Colonic mucosa (tissue), 4 donors: ENCODE measurements around the gene SYNGR1. TPM values are rescaled to one million over a fixed set of nuclear protein-coding genes. Genes with fewer than 3 reads are reported as not detected.

Source experiments
- DNase-seq: peaks from one replicate; pipeline ENCODE4 v3.0.0-alpha.2; 2020
- H3K27ac ChIP-seq: fragments of 200-600 bp; one replicate; pipeline ENCODE4 v1.8.0; 2021
- H3K27me3 ChIP-seq: fragments of 200-600 bp; one replicate; pipeline ENCODE4 v1.8.0; 2021
- H3K36me3 ChIP-seq: fragments of 200-600 bp; one replicate; pipeline ENCODE4 v1.8.0; 2021
- H3K4me1 ChIP-seq: fragments of 200-600 bp; one replicate; pipeline ENCODE4 v1.8.0; 2021; ENCODE audit warnings: mild to moderate bottlenecking
- H3K4me3 ChIP-seq: fragments of 200-600 bp; one replicate; pipeline ENCODE4 v1.8.0; 2021
- H3K9ac ChIP-seq, 2 donors: one replicate each; pipeline ENCODE4 v1.7.0; 2013; ENCODE audit warnings: control low read depth in 2 of 2, low read depth in 2 of 2, low read length in 2 of 2
- H3K9me3 ChIP-seq: fragments of 200-600 bp; one replicate; pipeline ENCODE4 v1.8.0; 2021
- CTCF ChIP-seq: fragments of 200-600 bp; IDR thresholded peaks from one replicate; pipeline ENCODE4 v1.8.0; 2022; ENCODE audit warnings: antibody characterized with exemption, mild to moderate bottlenecking
- intact Hi-C: fragments of 100-400 bp; cut with DNase I; formaldehyde crosslinking; loops from one replicate; pipeline ENCODE4 v1.14.1; 2022
- total RNA-seq, 2 donors: library from RNA; stranded (reverse); fragmentation: NEBNext Ultra II Directional in 1 of 2; extraction: Animal tissue kit (Norgen Biotek cat#: 25700) in 1 of 2; gene quantifications; one replicate each; pipeline ENCODE4 v1.2.1, GENCODE V29; 2021
- donor health status: healthy.
- donor health status: DM: no; HTN: no; CAD: no.
- donor health status: DM: no; HTN: no; CAD: no.

The SYNGR1 gene
- total RNA-seq, 2 donors from 2014 or later, result 1.8 to 4.3 TPM

DNA sequence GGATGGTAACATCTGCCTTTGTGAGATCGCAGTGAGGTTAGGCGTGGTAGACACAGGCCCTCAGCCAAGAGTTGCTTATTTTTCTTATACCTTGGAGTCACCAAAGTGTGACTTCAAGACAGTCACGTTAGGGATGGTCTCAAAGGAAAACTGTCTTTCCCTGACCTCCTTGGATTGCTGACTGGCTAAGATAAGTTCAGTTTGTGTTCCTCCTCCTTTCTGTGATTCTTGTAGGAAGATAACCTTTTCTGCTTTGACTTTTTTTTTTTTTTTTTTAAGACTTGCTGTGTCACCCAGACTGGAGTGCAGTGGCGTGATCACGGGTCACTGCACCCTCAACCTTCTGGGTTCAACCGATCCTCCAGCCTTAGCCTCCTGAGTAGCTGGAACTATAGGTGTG is 72.9 kb downstream of the SYNGR1 start:
- intact Hi-C loops, result no loop called here
- Histone ChIP-seq H3K27me3 (no peaks in the 10 kb centered on the region), H3K9ac (no peak overlapping the region), H3K27ac (no peak overlapping the region), H3K4me1 (no peaks in the 10 kb centered on the region), H3K36me3 (peaks cover 14% of the 10 kb centered on the region), H3K9me3 (no peaks in the 10 kb centered on the region), H3K4me3 (no peak overlapping the region)
- no peak for DNase-seq
- TF ChIP-seq CTCF, result no peak

- Histone ChIP-seq H3K4me1 (no peaks in the 10 kb centered on the region), H3K9me3 (no peaks in the 10 kb centered on the region), H3K4me3 (no peak overlapping the region), H3K27me3 (no peaks in the 10 kb centered on the region), H3K27ac (no peak overlapping the region), H3K9ac (no peak overlapping the region), H3K36me3 (peaks cover 7% of the 10 kb centered on the region)
- no peak for TF ChIP-seq CTCF
- intact Hi-C loops, result no loop called here
- DNase-seq, result no peak
Measured at GRCh38 chr22:39423976-39424375, 74.2 kb downstream of the SYNGR1 start.

DNA sequence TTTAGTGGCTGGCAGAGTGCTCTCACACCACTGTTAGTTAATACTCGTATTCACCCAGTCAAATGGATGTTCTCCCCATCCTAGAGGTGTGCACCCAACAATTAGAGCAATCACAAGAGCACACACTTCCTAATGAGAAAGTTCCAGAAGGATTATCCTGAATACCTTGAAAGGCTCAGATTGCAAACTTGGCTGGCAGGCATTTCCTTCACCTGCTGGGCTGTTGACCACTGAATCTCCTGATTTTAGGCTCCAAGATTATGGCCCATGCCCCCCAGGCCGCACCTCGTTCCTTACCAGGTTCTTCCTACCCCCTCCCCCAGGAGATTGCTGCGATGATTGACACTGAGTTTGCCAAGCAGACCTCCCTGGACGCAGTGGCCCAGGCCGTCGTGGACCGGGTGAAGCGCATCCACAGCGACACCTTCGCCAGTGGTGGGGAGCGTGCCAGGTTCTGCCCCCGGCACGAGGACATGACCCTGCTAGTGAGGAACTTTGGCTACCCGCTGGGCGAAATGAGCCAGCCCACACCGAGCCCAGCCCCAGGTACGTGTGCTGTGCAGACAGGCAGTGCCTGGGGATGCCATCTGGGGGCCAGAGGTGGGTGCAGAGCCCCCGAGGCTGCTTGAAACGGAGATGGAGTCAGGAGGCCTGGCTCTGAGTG is 76.7 kb downstream of the SYNGR1 start:
- intact Hi-C loops, result no loop called here
- DNase-seq, result no peak
- no peaks in the 10 kb centered on the region for H3K36me3 ChIP-seq

GRCh38 chr22:39427751-39428596 is 78.2 kb downstream of the SYNGR1 start:
- no peak for TF ChIP-seq CTCF
- H3K4me3 ChIP-seq, result no peak overlapping the region
- intact Hi-C loops, result no loop called here
- no peaks in the 10 kb centered on the region for H3K27me3 ChIP-seq
- peak overlapping the region in 1 of 2 donors; percentile 8 for H3K9ac ChIP-seq
- no peak for DNase-seq
- H3K9me3 ChIP-seq, result no peaks in the 10 kb centered on the region
- no peak overlapping the region for H3K27ac ChIP-seq
- no peaks in the 10 kb centered on the region for H3K4me1 ChIP-seq
- H3K36me3 ChIP-seq, result no peaks in the 10 kb centered on the region

More for the DNA sequence above, 76.7 kb downstream of the SYNGR1 start:
- Histone ChIP-seq H3K9me3 (no peaks in the 10 kb centered on the region), H3K4me1 (no peaks in the 10 kb centered on the region), H3K9ac (no peak overlapping the region), H3K27me3 (no peaks in the 10 kb centered on the region), H3K27ac (no peak overlapping the region), H3K4me3 (no peak overlapping the region)
- TF ChIP-seq CTCF, result no peak

- Histone ChIP-seq H3K9ac (peak overlapping the region; percentile 5 to 8), H3K36me3 (no peaks in the 10 kb centered on the region), H3K4me3 (no peak overlapping the region), H3K27me3 (no peaks in the 10 kb centered on the region), H3K9me3 (no peaks in the 10 kb centered on the region), H3K4me1 (no peaks in the 10 kb centered on the region), H3K27ac (no peak overlapping the region)
- no peak for DNase-seq
- TF ChIP-seq CTCF, result no peak
- intact Hi-C loops, result no loop called here
Measured at GRCh38 chr22:39428597-39429071, 78.8 kb downstream of the SYNGR1 start.
